ENCODE measurements around the gene AWAT2. TPM values are rescaled to one million over a fixed set of nuclear protein-coding genes. Genes with fewer than 3 reads are reported as not detected.

The AWAT2 gene
- total RNA-seq, 5 donors from 2014 or later (not counting 1 experiment from before 2014, with no cell fraction given), result not detected

GRCh38 chrX:70084592-70085240, 35.0 kb upstream of the AWAT2 start:
- no peak overlapping the region for H3K27ac Mint-ChIP-seq
- H3K27me3 ChIP-seq (replicated peaks in 1 of 2; ENCODE audit: control insufficient read depth in 2 of 2, extremely low read depth in 1 of 2, insufficient read depth in 2 of 2, low read length in 1 of 2), result no peaks in the 10 kb centered on the region
- no peak overlapping the region for H3K4me3 ChIP-seq (ENCODE audit: control insufficient read depth in 1 of 2, extremely low read depth in 1 of 2, low read length in 1 of 2)
- CTCF ChIA-PET, result no interaction called here
- ATAC-seq (replicated peaks in 1 of 4) (no peak), DNase-seq (no peak)
- H3K9me3 Mint-ChIP-seq, result no peaks in the 10 kb centered on the region
- H3K36me3 ChIP-seq (ENCODE audit: control insufficient read depth in 2 of 2, extremely low read depth in 1 of 2, insufficient read depth in 1 of 2, low read length in 1 of 2), result no peaks in the 10 kb centered on the region
- no peaks in the 10 kb centered on the region for H3K9me3 ChIP-seq
- H3K4me1 Mint-ChIP-seq, result peaks cover 0 to 2% (median 0%) of the 10 kb centered on the region in 3 donors
- H3K27me3 Mint-ChIP-seq, result peaks cover 2 to 20% of the 10 kb centered on the region in 2 donors
- H3K36me3 Mint-ChIP-seq, result no peaks in the 10 kb centered on the region
- no peaks in the 10 kb centered on the region for H3K4me1 ChIP-seq (ENCODE audit: control insufficient read depth in 1 of 2, extremely low read depth in 1 of 2, insufficient read depth in 2 of 2, low read length in 2 of 2)
- no peak overlapping the region for H3K4me3 Mint-ChIP-seq
- WGBS (ENCODE audit: insufficient coverage), result 80% methylated on average over 1 of the region's 5 CpGs
- POLR2A ChIA-PET, result no interaction called here
- H3K27ac ChIP-seq (ENCODE audit: low read length), result no peak overlapping the region

- H3K36me3 ChIP-seq (ENCODE audit: control insufficient read depth in 2 of 2, extremely low read depth in 1 of 2, insufficient read depth in 1 of 2, low read length in 1 of 2), result no peaks in the 10 kb centered on the region
- Mint-ChIP-seq H3K9me3 (no peaks in the 10 kb centered on the region), H3K4me3 (no peak overlapping the region), H3K4me1 (no peaks in the 10 kb centered on the region), H3K36me3 (no peaks in the 10 kb centered on the region), H3K27me3 (peaks cover 2 to 21% of the 10 kb centered on the region in 2 donors), H3K27ac (no peak overlapping the region)
- H3K4me1 ChIP-seq (ENCODE audit: control insufficient read depth in 1 of 2, extremely low read depth in 1 of 2, insufficient read depth in 2 of 2, low read length in 2 of 2), result no peaks in the 10 kb centered on the region
- no peaks in the 10 kb centered on the region for H3K27me3 ChIP-seq (replicated peaks in 1 of 2; ENCODE audit: control insufficient read depth in 2 of 2, extremely low read depth in 1 of 2, insufficient read depth in 2 of 2, low read length in 1 of 2)
- 71% methylated on average over 1 of the region's 4 CpGs for WGBS (ENCODE audit: insufficient coverage)
- CTCF ChIA-PET, result interaction anchor here in 1 of 2 donors (1.4 kb wide), 1 partner anchor 15 kb away, joined by 4 read pairs; no protein-coding TSS in a partner anchor
- H3K27ac ChIP-seq (ENCODE audit: low read length), result no peak overlapping the region
- no peak overlapping the region for H3K4me3 ChIP-seq (ENCODE audit: control insufficient read depth in 1 of 2, extremely low read depth in 1 of 2, low read length in 1 of 2)
- no peak for ATAC-seq (replicated peaks in 1 of 4)
- H3K9me3 ChIP-seq, result no peaks in the 10 kb centered on the region
- POLR2A ChIA-PET, result no interaction called here
- DNase-seq, result no peak
Measured at GRCh38 chrX:70082723-70083122, 33.0 kb upstream of the AWAT2 start.

GRCh38 chrX:70079870-70080269, 30.1 kb upstream of the AWAT2 start:
- Histone ChIP-seq H3K27me3 (replicated peaks in 1 of 2; ENCODE audit: control insufficient read depth in 2 of 2, extremely low read depth in 1 of 2, insufficient read depth in 2 of 2, low read length in 1 of 2) (no peaks in the 10 kb centered on the region), H3K4me3 (ENCODE audit: control insufficient read depth in 1 of 2, extremely low read depth in 1 of 2, low read length in 1 of 2) (no peak overlapping the region), H3K36me3 (ENCODE audit: control insufficient read depth in 2 of 2, extremely low read depth in 1 of 2, insufficient read depth in 1 of 2, low read length in 1 of 2) (no peaks in the 10 kb centered on the region), H3K27ac (ENCODE audit: low read length) (no peak overlapping the region), H3K9me3 (no peaks in the 10 kb centered on the region), H3K4me1 (ENCODE audit: control insufficient read depth in 1 of 2, extremely low read depth in 1 of 2, insufficient read depth in 2 of 2, low read length in 2 of 2) (no peaks in the 10 kb centered on the region)
- ChIA-PET CTCF (no interaction called here), POLR2A (no interaction called here)
- Mint-ChIP-seq H3K27ac (no peak overlapping the region), H3K4me3 (no peak overlapping the region), H3K36me3 (no peaks in the 10 kb centered on the region), H3K9me3 (no peaks in the 10 kb centered on the region), H3K4me1 (no peaks in the 10 kb centered on the region), H3K27me3 (peaks cover 2 to 18% of the 10 kb centered on the region in 2 donors)
- no peak for ATAC-seq (replicated peaks in 1 of 4)
- no peak for DNase-seq
- WGBS (ENCODE audit: insufficient coverage), result no CpG with 5 or more reads among the region's 3 CpGs

DNA sequence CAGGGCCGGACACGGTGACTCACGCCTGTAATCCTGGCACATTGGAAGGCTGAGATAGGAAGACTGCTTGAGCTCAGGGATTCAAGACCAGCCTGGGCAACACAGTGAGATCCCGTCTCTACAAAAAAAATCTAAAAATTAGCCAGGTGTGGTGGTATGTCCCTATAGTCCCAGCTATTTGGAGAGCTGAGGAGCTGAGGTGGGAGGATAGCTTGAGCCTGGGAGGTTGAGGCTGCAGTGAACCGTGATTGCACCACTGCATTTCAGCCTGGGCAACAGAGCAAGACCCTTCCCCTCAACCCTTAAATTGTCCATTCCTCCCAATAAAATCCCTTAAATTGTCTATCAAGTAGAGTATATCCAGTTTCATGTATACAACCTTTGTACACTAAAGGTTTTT, 29.6 kb upstream of the AWAT2 start:
- Histone ChIP-seq H3K36me3 (ENCODE audit: control insufficient read depth in 2 of 2, extremely low read depth in 1 of 2, insufficient read depth in 1 of 2, low read length in 1 of 2) (no peaks in the 10 kb centered on the region), H3K4me3 (ENCODE audit: control insufficient read depth in 1 of 2, extremely low read depth in 1 of 2, low read length in 1 of 2) (no peak overlapping the region), H3K27ac (ENCODE audit: low read length) (no peak overlapping the region), H3K27me3 (replicated peaks in 1 of 2; ENCODE audit: control insufficient read depth in 2 of 2, extremely low read depth in 1 of 2, insufficient read depth in 2 of 2, low read length in 1 of 2) (no peaks in the 10 kb centered on the region), H3K4me1 (ENCODE audit: control insufficient read depth in 1 of 2, extremely low read depth in 1 of 2, insufficient read depth in 2 of 2, low read length in 2 of 2) (no peaks in the 10 kb centered on the region), H3K9me3 (no peaks in the 10 kb centered on the region)
- peaks cover 2 to 18% of the 10 kb centered on the region in 2 donors for H3K27me3 Mint-ChIP-seq
- no peaks in the 10 kb centered on the region for H3K4me1 Mint-ChIP-seq
- DNase-seq (no peak), ATAC-seq (replicated peaks in 1 of 4) (no peak)
- WGBS (ENCODE audit: insufficient coverage), result no CpG with 5 or more reads among the region's 5 CpGs
- POLR2A ChIA-PET, result no interaction called here
- no peak overlapping the region for H3K27ac Mint-ChIP-seq
- H3K36me3 Mint-ChIP-seq, result no peaks in the 10 kb centered on the region
- CTCF ChIA-PET, result no interaction called here
- no peak overlapping the region for H3K4me3 Mint-ChIP-seq
- H3K9me3 Mint-ChIP-seq, result no peaks in the 10 kb centered on the region

GRCh38 chrX:70066646-70067045, 16.9 kb upstream of the AWAT2 start:
- no peak overlapping the region for H3K27ac Mint-ChIP-seq
- no peak overlapping the region for H3K4me3 ChIP-seq (ENCODE audit: control insufficient read depth in 1 of 2, extremely low read depth in 1 of 2, low read length in 1 of 2)
- POLR2A ChIA-PET, result no interaction called here

DNA sequence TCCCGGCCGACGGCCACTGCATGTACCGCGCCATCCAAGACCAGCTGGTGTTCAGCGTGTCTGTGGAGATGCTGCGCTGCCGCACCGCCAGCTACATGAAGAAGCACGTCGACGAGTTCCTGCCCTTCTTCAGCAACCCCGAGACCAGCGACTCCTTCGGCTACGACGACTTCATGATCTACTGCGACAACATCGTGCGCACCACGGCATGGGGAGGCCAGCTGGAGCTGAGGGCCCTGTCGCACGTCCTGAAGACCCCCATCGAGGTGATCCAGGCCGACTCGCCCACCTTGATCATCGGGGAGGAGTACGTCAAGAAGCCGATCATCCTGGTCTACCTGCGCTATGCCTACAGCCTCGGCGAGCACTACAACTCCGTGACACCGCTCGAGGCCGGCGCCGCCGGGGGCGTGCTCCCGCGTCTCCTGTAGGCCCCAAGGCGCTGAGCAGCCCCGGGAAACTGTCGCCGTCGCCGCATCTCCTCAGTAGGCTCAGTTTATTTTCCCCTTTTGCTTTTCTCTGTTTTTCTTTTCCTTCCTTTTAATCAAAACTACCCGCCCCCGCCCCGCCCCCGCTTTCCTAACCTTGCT, 13.3 kb upstream of the AWAT2 start:
- no peak overlapping the region for H3K4me3 Mint-ChIP-seq
- H3K4me1 Mint-ChIP-seq, result no peaks in the 10 kb centered on the region
- H3K4me3 ChIP-seq (ENCODE audit: control insufficient read depth in 1 of 2, extremely low read depth in 1 of 2, low read length in 1 of 2), result no peak overlapping the region
- H3K9me3 ChIP-seq, result no peaks in the 10 kb centered on the region
- H3K27ac Mint-ChIP-seq, result no peak overlapping the region
- DNase-seq, result no peak
- CTCF ChIA-PET, result interaction anchor here in 1 of 2 donors (0.6 kb wide), 1 partner anchor 1213 kb away, joined by 3 read pairs; no protein-coding TSS in a partner anchor
- H3K27ac ChIP-seq (ENCODE audit: low read length), result no peak overlapping the region
- ATAC-seq (replicated peaks in 1 of 4), result no peak
- POLR2A ChIA-PET, result no interaction called here
- no peaks in the 10 kb centered on the region for H3K9me3 Mint-ChIP-seq
- no peaks in the 10 kb centered on the region for H3K4me1 ChIP-seq (ENCODE audit: control insufficient read depth in 1 of 2, extremely low read depth in 1 of 2, insufficient read depth in 2 of 2, low read length in 2 of 2)
- peaks cover 2 to 37% of the 10 kb centered on the region in 2 donors for H3K27me3 Mint-ChIP-seq
- no peaks in the 10 kb centered on the region for H3K27me3 ChIP-seq (replicated peaks in 1 of 2; ENCODE audit: control insufficient read depth in 2 of 2, extremely low read depth in 1 of 2, insufficient read depth in 2 of 2, low read length in 1 of 2)
- H3K36me3 Mint-ChIP-seq, result no peaks in the 10 kb centered on the region
- WGBS (ENCODE audit: insufficient coverage), result 95% methylated on average over 30 of the region's 52 CpGs
- no peaks in the 10 kb centered on the region for H3K36me3 ChIP-seq (ENCODE audit: control insufficient read depth in 2 of 2, extremely low read depth in 1 of 2, insufficient read depth in 1 of 2, low read length in 1 of 2)

More at GRCh38 chrX:70066646-70067045, 16.9 kb upstream of the AWAT2 start:
- Mint-ChIP-seq H3K36me3 (no peaks in the 10 kb centered on the region), H3K27me3 (peaks cover 2 to 26% of the 10 kb centered on the region in 2 donors), H3K4me3 (no peak overlapping the region), H3K9me3 (no peaks in the 10 kb centered on the region), H3K4me1 (no peaks in the 10 kb centered on the region)
- H3K4me1 ChIP-seq (ENCODE audit: control insufficient read depth in 1 of 2, extremely low read depth in 1 of 2, insufficient read depth in 2 of 2, low read length in 2 of 2), result no peaks in the 10 kb centered on the region
- H3K9me3 ChIP-seq, result no peaks in the 10 kb centered on the region
- DNase-seq (no peak), ATAC-seq (replicated peaks in 1 of 4) (no peak)
- H3K27ac ChIP-seq (ENCODE audit: low read length), result no peak overlapping the region
- no peaks in the 10 kb centered on the region for H3K27me3 ChIP-seq (replicated peaks in 1 of 2; ENCODE audit: control insufficient read depth in 2 of 2, extremely low read depth in 1 of 2, insufficient read depth in 2 of 2, low read length in 1 of 2)
- H3K36me3 ChIP-seq (ENCODE audit: control insufficient read depth in 2 of 2, extremely low read depth in 1 of 2, insufficient read depth in 1 of 2, low read length in 1 of 2), result no peaks in the 10 kb centered on the region
- CTCF ChIA-PET, result no interaction called here
- WGBS (ENCODE audit: insufficient coverage), result 70% methylated on average over 2 of the region's 7 CpGs
